ENCODE results near the gene ULBP2.

ULBP2 gene

GRCh38 chr6:149983145-149983544, 41.3 kb downstream of the ULBP2 start:
- ATAC-seq = no peak

GRCh38 chr6:149984773-149985172, 43.0 kb downstream of the ULBP2 start:
- no peak for ATAC-seq
- TF ChIP-seq RARB (CRISPR knock-in tag; IDR thresholded peaks at IDR 0.05) = no peak
- no peak for TF ChIP-seq CSRNP3 (CRISPR knock-in tag; IDR thresholded peaks at IDR 0.05)
- TF ChIP-seq ZNF565 (CRISPR knock-in tag; conservative IDR thresholded peaks at IDR 0.05; ENCODE audit: low read depth) = no peak
- no peak for TF ChIP-seq ZNF8 (CRISPR knock-in tag; IDR thresholded peaks at IDR 0.05)
- TF ChIP-seq ESRRG (CRISPR knock-in tag; IDR thresholded peaks at IDR 0.05) = no peak
- no peak for TF ChIP-seq BACH2 (CRISPR knock-in tag; IDR thresholded peaks at IDR 0.05; ENCODE audit: borderline replicate concordance)
- no peak for TF ChIP-seq ZC3H10 (CRISPR knock-in tag; IDR thresholded peaks at IDR 0.05)
- no peak for TF ChIP-seq CREB5 (CRISPR knock-in tag; IDR thresholded peaks at IDR 0.05; ENCODE audit: low read depth)
- no peak for TF ChIP-seq ARNTL (CRISPR knock-in tag; IDR thresholded peaks at IDR 0.05; ENCODE audit: borderline replicate concordance, low read depth)
- TF ChIP-seq PATZ1 (CRISPR knock-in tag; IDR thresholded peaks at IDR 0.05; ENCODE audit: borderline replicate concordance) = no peak
- no peak for TF ChIP-seq OSR1 (CRISPR knock-in tag; IDR thresholded peaks at IDR 0.05)
- TF ChIP-seq PPARA (CRISPR knock-in tag; IDR thresholded peaks at IDR 0.05; ENCODE audit: borderline replicate concordance) = no peak
- no peak for TF ChIP-seq TCF4 (CRISPR knock-in tag; IDR thresholded peaks at IDR 0.05; ENCODE audit: borderline replicate concordance)
- no peak for TF ChIP-seq TSHZ2 (CRISPR knock-in tag; IDR thresholded peaks at IDR 0.05)
- no peak for TF ChIP-seq ZFP3 (CRISPR knock-in tag; IDR thresholded peaks at IDR 0.05)
- TF ChIP-seq CSDC2 (CRISPR knock-in tag; IDR thresholded peaks at IDR 0.05) = no peak

More at GRCh38 chr6:149983145-149983544, 41.3 kb downstream of the ULBP2 start:
- TF ChIP-seq PATZ1 (CRISPR knock-in tag; IDR thresholded peaks at IDR 0.05; ENCODE audit: borderline replicate concordance) = no peak
- TF ChIP-seq BACH2 (CRISPR knock-in tag; IDR thresholded peaks at IDR 0.05; ENCODE audit: borderline replicate concordance) = no peak

- ATAC-seq = peak; percentile 25; the same call in 1 of the 3 replicates
- TF ChIP-seq RARB (CRISPR knock-in tag; IDR thresholded peaks at IDR 0.05) = no peak
- TF ChIP-seq ESRRG (CRISPR knock-in tag; IDR thresholded peaks at IDR 0.05) = no peak
- TF ChIP-seq TCF4 (CRISPR knock-in tag; IDR thresholded peaks at IDR 0.05; ENCODE audit: borderline replicate concordance) = no peak
- no peak for TF ChIP-seq CREB5 (CRISPR knock-in tag; IDR thresholded peaks at IDR 0.05; ENCODE audit: low read depth)
- TF ChIP-seq PPARA (CRISPR knock-in tag; IDR thresholded peaks at IDR 0.05; ENCODE audit: borderline replicate concordance) = no peak
- TF ChIP-seq PATZ1 (CRISPR knock-in tag; IDR thresholded peaks at IDR 0.05; ENCODE audit: borderline replicate concordance) = no peak
- no peak for TF ChIP-seq ZFP3 (CRISPR knock-in tag; IDR thresholded peaks at IDR 0.05)
- TF ChIP-seq ARNTL (CRISPR knock-in tag; IDR thresholded peaks at IDR 0.05; ENCODE audit: borderline replicate concordance, low read depth) = no peak
- no peak for TF ChIP-seq TSHZ2 (CRISPR knock-in tag; IDR thresholded peaks at IDR 0.05)
- TF ChIP-seq ZC3H10 (CRISPR knock-in tag; IDR thresholded peaks at IDR 0.05) = no peak
- TF ChIP-seq GLIS3 (CRISPR knock-in tag; IDR thresholded peaks at IDR 0.05) = no peak
- no peak for TF ChIP-seq TOX (CRISPR knock-in tag; IDR thresholded peaks at IDR 0.05; ENCODE audit: borderline replicate concordance)
- no peak for TF ChIP-seq ZNF8 (CRISPR knock-in tag; IDR thresholded peaks at IDR 0.05)
- no peak for TF ChIP-seq ISL1 (CRISPR knock-in tag; IDR thresholded peaks at IDR 0.05)
- TF ChIP-seq CSDC2 (CRISPR knock-in tag; IDR thresholded peaks at IDR 0.05) = no peak
Observed at GRCh38 chr6:149985481-149985937, 43.7 kb downstream of the ULBP2 start.

Data from SK-N-SH treated with all-trans-retinoic acid at 6 μM for 48 hours (cell line).